Measurements from ENCODE around the gene OPA3.

- TF ChIP-seq POLR2AphosphoS5 (IDR thresholded peaks at IDR 0.05) (no peak), POLR2A (IDR thresholded peaks at IDR 0.05) (no peak)
Observed at GRCh38 chr19:45556835-45557234, 27.8 kb downstream of the OPA3 start.
